Caco-2 (cell line): Measurements from ENCODE around the gene KLHL42. TPM values are rescaled to one million over a fixed set of nuclear protein-coding genes. Genes with fewer than 3 reads are reported as not detected.

Experiments used
- BruUV-seq: library from RNA; stranded (reverse); fragments of 400-500 nt; replicated peaks from 2 replicates; lab custom pipeline; 2021; lab: Mats Ljungman, UMichigan
- CTCF ChIA-PET: fragments of 300-600 bp; sonication (Branson Sonifier 250); formaldehyde crosslinking; loops from one replicate; lab custom pipeline; 2022; ENCODE audit warnings: antibody characterized with exemption; lab: Charles Lee
- POLR2A ChIA-PET: fragments of 300-600 bp; sonication (Branson Sonifier 250); formaldehyde crosslinking; loops from one replicate; lab custom pipeline; 2022; ENCODE audit warnings: antibody characterized with exemption; lab: Charles Lee
- DNase-seq, 2 experiments: peaks; one replicate each; pipeline versions ENCODE4 v3.0.0 to v3.0.0-alpha.2; 2020 to 2022
- H3K27me3 ChIP-seq: replicated peaks from 2 replicates; pipeline ENCODE4 v1.6.0; 2011; ENCODE audit warnings: low read length; ENCODE audit not compliant: control insufficient read depth, insufficient read depth
- H3K36me3 ChIP-seq: 2 replicates; pipeline ENCODE4 v1.5.1; 2011; ENCODE audit warnings: low read length; ENCODE audit not compliant: control insufficient read depth, insufficient read depth
- H3K4me1 ChIP-seq: fragments of 250-450 bp; sonication (Bioruptor Pico); 2 replicates; pipeline ENCODE4 v1.5.1; 2020; ENCODE audit warnings: mild to moderate bottlenecking
- H3K4me3 ChIP-seq: 2 replicates; pipeline ENCODE4 v1.5.1; 2011; ENCODE audit warnings: low read depth, mild to moderate bottlenecking, control low read depth, low read length
- H3K9me3 ChIP-seq: fragments of 250-450 bp; sonication (Bioruptor Pico); 2 replicates; pipeline ENCODE4 v1.5.1; 2020; ENCODE audit warnings: mild to moderate bottlenecking, moderate library complexity
- H3K27ac Mint-ChIP-seq: one replicate; pipeline ENCODE4 v1.8.0; 2022; ENCODE audit warnings: mixed read lengths; ENCODE audit not compliant: unreplicated experiment
- H3K27me3 Mint-ChIP-seq: one replicate; pipeline ENCODE4 v1.8.0; 2022; ENCODE audit warnings: mixed read lengths; ENCODE audit not compliant: insufficient read depth, unreplicated experiment
- H3K36me3 Mint-ChIP-seq: one replicate; pipeline ENCODE4 v1.8.0; 2022; ENCODE audit warnings: mild to moderate bottlenecking, mixed read lengths; ENCODE audit not compliant: insufficient read depth, unreplicated experiment
- H3K4me1 Mint-ChIP-seq: one replicate; pipeline ENCODE4 v1.8.0; 2022; ENCODE audit warnings: low read depth, mixed read lengths; ENCODE audit not compliant: unreplicated experiment
- H3K4me3 Mint-ChIP-seq: one replicate; pipeline ENCODE4 v1.8.0; 2022; ENCODE audit warnings: mild to moderate bottlenecking, moderate library complexity, mixed read lengths; ENCODE audit not compliant: unreplicated experiment
- H3K9me3 Mint-ChIP-seq: one replicate; pipeline ENCODE4 v1.8.0; 2022; ENCODE audit warnings: mixed read lengths; ENCODE audit not compliant: unreplicated experiment
- intact Hi-C: fragments of 100-400 bp; cut with micrococcal nuclease; formaldehyde crosslinking; loops from one replicate; pipeline ENCODE4 v1.10.0; 2022; ENCODE audit not compliant: unreplicated experiment
- total RNA-seq: library from RNA; stranded (reverse); gene quantifications from 2 replicates; pipeline ENCODE4 v1.2.3, GENCODE V29; 2022
- TF ChIP-seq, protein P1 (sequence below), 2 experiments: fragments of 200-600 bp in 1 of 2; IDR thresholded peaks; 1 replicate in 1 of 2; 2 replicates in 1 of 2; pipeline versions ENCODE4 v1.5.1 to v1.8.0; 2011 to 2022; ENCODE audit warnings: antibody characterized with exemption in 1 of 2, control low read depth in 1 of 2, inconsistent platforms in 1 of 2, low read depth in 1 of 2, low read length in 1 of 2, mild to moderate bottlenecking in 1 of 2, moderate library complexity in 1 of 2; ENCODE audit not compliant: insufficient read depth in 1 of 2, severe bottlenecking in 1 of 2, unreplicated experiment in 1 of 2

KLHL42 gene
- total RNA-seq, 1 experiment from 2014 or later = 36.5 TPM

DNA sequence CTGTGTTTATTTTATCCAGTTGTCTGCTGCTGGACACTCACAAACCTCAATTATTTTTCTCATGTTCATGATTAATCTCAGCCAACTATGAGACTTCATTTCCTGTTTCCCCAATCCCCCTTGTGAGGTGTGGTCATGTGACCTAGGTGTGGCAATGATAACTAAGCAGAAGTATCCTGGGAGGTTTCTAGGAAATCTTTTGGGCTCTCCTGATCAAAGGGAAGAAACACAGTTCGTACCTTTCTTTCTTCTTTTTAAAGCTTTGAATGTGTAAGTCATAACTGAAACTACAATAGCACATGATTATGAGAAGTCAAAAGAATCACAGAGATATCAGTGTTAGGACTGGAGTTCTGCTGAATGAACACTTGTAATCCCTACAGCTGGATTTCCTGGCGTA, 34.4 kb downstream of the KLHL42 start:
- POLR2A ChIA-PET = no interaction called here
- TF ChIP-seq, protein P1, sequence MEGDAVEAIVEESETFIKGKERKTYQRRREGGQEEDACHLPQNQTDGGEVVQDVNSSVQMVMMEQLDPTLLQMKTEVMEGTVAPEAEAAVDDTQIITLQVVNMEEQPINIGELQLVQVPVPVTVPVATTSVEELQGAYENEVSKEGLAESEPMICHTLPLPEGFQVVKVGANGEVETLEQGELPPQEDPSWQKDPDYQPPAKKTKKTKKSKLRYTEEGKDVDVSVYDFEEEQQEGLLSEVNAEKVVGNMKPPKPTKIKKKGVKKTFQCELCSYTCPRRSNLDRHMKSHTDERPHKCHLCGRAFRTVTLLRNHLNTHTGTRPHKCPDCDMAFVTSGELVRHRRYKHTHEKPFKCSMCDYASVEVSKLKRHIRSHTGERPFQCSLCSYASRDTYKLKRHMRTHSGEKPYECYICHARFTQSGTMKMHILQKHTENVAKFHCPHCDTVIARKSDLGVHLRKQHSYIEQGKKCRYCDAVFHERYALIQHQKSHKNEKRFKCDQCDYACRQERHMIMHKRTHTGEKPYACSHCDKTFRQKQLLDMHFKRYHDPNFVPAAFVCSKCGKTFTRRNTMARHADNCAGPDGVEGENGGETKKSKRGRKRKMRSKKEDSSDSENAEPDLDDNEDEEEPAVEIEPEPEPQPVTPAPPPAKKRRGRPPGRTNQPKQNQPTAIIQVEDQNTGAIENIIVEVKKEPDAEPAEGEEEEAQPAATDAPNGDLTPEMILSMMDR (IDR thresholded peaks at IDR 0.05; ENCODE audit: insufficient read depth in 1 of 2, low read depth in 1 of 2, low read length in 1 of 2, severe bottlenecking in 1 of 2, unreplicated experiment in 1 of 2) = no peak
- CTCF ChIA-PET = no interaction called here
- no peak overlapping the region for H3K4me3 Mint-ChIP-seq
- peaks cover 11% of the 10 kb centered on the region for H3K9me3 Mint-ChIP-seq
- no peak overlapping the region for H3K27ac Mint-ChIP-seq
- Histone ChIP-seq H3K27me3 (no peaks in the 10 kb centered on the region), H3K9me3 (no peaks in the 10 kb centered on the region), H3K4me1 (no peaks in the 10 kb centered on the region; the same call in 1 of the 2 replicates), H3K36me3 (no peaks in the 10 kb centered on the region), H3K4me3 (no peak overlapping the region)
- intact Hi-C loops = no loop called here
- H3K4me1 Mint-ChIP-seq = peaks cover 9% of the 10 kb centered on the region
- DNase-seq = no peak
- BruUV-seq = no TSS peak
- no peaks in the 10 kb centered on the region for H3K36me3 Mint-ChIP-seq
- no peaks in the 10 kb centered on the region for H3K27me3 Mint-ChIP-seq

DNA sequence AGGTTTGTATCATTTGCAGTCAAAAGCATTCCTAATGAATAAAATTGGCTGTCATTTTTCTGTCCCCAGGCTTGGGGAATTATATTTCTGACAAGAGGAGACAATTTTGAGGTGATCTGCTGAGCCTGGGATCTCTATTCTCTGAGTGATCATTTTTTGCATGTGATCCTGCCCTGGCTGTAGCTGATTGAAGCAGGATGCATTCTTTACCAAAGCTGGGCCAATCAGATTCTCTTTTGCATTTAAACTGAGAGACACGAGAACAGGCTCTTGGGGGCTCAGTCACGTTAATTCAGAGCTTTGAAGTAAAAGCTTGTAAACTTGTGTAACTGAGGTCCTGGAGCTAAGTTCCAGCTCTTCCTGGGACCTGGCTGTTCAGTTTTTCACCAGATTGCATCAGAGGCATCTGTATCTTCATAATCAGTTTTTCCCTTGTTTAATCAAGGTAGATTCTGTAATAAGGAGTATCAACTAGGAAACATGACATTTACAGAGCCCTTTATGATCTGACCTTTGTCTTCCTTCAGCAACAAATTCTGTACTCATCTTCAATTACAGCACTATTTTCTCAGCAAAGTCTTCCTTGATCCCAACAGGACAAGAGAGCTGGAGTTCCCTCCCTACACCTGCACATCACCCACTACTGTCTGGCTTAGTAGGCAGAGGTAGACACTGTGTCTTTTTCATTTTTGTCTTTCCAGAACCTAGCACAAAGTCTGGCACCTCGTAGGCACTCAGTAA, 35.0 kb downstream of the KLHL42 start:
- no peak overlapping the region for H3K4me3 Mint-ChIP-seq
- intact Hi-C loops = no loop called here
- peak overlapping the region; percentile 43 for H3K27ac Mint-ChIP-seq
- peak in 1 of 2 experiments; percentile 23 for DNase-seq
- Histone ChIP-seq H3K4me3 (no peak overlapping the region), H3K4me1 (no peaks in the 10 kb centered on the region; the same call in 1 of the 2 replicates), H3K36me3 (no peaks in the 10 kb centered on the region), H3K9me3 (no peaks in the 10 kb centered on the region), H3K27me3 (no peaks in the 10 kb centered on the region)
- H3K9me3 Mint-ChIP-seq = peaks cover 11% of the 10 kb centered on the region
- CTCF ChIA-PET = no interaction called here
- no peaks in the 10 kb centered on the region for H3K27me3 Mint-ChIP-seq
- POLR2A ChIA-PET = interaction anchor here (0.5 kb wide), 1 partner anchor 291 kb away, joined by 7 read pairs; the partner anchor contains the start of gene PPFIBP1
- TF ChIP-seq, protein P1 (IDR thresholded peaks at IDR 0.05; ENCODE audit: insufficient read depth in 1 of 2, low read depth in 1 of 2, low read length in 1 of 2, severe bottlenecking in 1 of 2, unreplicated experiment in 1 of 2) = no peak
- no peaks in the 10 kb centered on the region for H3K36me3 Mint-ChIP-seq
- BruUV-seq = no TSS peak
- H3K4me1 Mint-ChIP-seq = peaks cover 9% of the 10 kb centered on the region

DNA sequence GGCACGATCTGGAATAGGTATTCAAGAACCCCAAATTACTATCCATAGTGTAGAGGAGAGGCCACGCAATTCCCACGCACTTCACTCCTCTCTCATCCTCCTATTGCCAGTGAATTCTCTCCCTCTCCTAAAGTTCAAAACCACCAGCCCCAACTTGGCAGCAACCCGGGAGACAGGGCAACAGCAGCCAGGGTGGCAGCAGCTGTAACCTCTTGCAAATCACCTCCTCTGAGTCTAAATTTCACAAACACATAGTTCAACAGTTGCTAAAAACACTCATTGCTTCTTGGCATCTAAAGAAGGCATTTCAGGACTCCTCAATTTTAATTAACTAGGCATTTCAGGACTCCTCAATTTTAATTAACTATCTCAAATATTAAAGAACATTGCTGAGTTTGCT, 37.7 kb downstream of the KLHL42 start:
- ChIA-PET POLR2A (no interaction called here), CTCF (no interaction called here)
- no peaks in the 10 kb centered on the region; the same call in none of the 2 replicates for H3K4me1 ChIP-seq
- intact Hi-C loops = no loop called here
- Mint-ChIP-seq H3K4me3 (no peak overlapping the region), H3K27ac (no peak overlapping the region), H3K36me3 (no peaks in the 10 kb centered on the region), H3K27me3 (no peaks in the 10 kb centered on the region), H3K4me1 (peaks cover 9% of the 10 kb centered on the region), H3K9me3 (peaks cover 11% of the 10 kb centered on the region)
- no peak overlapping the region for H3K4me3 ChIP-seq
- BruUV-seq = no TSS peak
- TF ChIP-seq, protein P1 (IDR thresholded peaks at IDR 0.05; ENCODE audit: insufficient read depth in 1 of 2, low read depth in 1 of 2, low read length in 1 of 2, severe bottlenecking in 1 of 2, unreplicated experiment in 1 of 2) = no peak
- no peak for DNase-seq
- H3K36me3 ChIP-seq = no peaks in the 10 kb centered on the region
- H3K9me3 ChIP-seq = no peaks in the 10 kb centered on the region
- no peaks in the 10 kb centered on the region for H3K27me3 ChIP-seq
